HepG2 (cell line): Measurements from ENCODE around the gene TLL2. TPM values are rescaled to one million over a fixed set of nuclear protein-coding genes. Genes with fewer than 3 reads are reported as not detected.

Experiments
- AKNA ChIP-seq: sonication (generic); formaldehyde crosslinking; IDR thresholded peaks from 2 replicates; pipeline ENCODE4 v1.4.0; 2020; ENCODE audit warnings: missing genetic modification reagents, borderline replicate concordance
- CC2D1A ChIP-seq: sonication (generic); formaldehyde crosslinking; IDR thresholded peaks from 2 replicates; pipeline ENCODE4 v1.8.1; 2023; ENCODE audit warnings: mild to moderate bottlenecking, missing genetic modification reagents
- EP300 ChIP-seq, 3 experiments: sonication (generic) in 1 of 3; formaldehyde crosslinking in 1 of 3; IDR thresholded peaks; 2 replicates each; pipeline versions ENCODE4 v1.5.1 to v1.6.1; 2011 to 2020; ENCODE audit warnings: low read depth in 2 of 3, low read length in 2 of 3, borderline replicate concordance in 1 of 3, improper control_type of control experiment in 1 of 3, mild to moderate bottlenecking in 1 of 3, missing genetic modification reagents in 1 of 3, moderate library complexity in 1 of 3
- HNF4A ChIP-seq: sonication (generic); formaldehyde crosslinking; IDR thresholded peaks from 2 replicates; pipeline ENCODE4 v1.4.0; 2020; ENCODE audit warnings: missing genetic modification reagents
- HNRNPLL ChIP-seq: fragments of 200-400 bp; formaldehyde crosslinking; IDR thresholded peaks from 2 replicates; pipeline ENCODE4 v1.6.1; 2017; ENCODE audit warnings: mild to moderate bottlenecking, low read depth, low read length; ENCODE audit not compliant: poor library complexity, severe bottlenecking
- IRF1 ChIP-seq: sonication (generic); formaldehyde crosslinking; IDR thresholded peaks from 2 replicates; pipeline ENCODE4 v1.4.0; 2020; ENCODE audit warnings: low read depth, mild to moderate bottlenecking, missing genetic modification reagents
- KLF11 ChIP-seq: IDR thresholded peaks from 2 replicates; pipeline ENCODE4 v1.6.1; 2016; ENCODE audit warnings: missing compliant biosample characterization
- KMT2B ChIP-seq: IDR thresholded peaks from 2 replicates; pipeline ENCODE4 v1.6.1; 2016; ENCODE audit warnings: missing genetic modification reagents, missing compliant biosample characterization
- SP4 ChIP-seq: sonication (generic); formaldehyde crosslinking; IDR thresholded peaks from 2 replicates; pipeline ENCODE4 v1.8.1; 2023; ENCODE audit warnings: mild to moderate bottlenecking, missing genetic modification reagents
- TBP ChIP-seq: sonication (generic); formaldehyde crosslinking; IDR thresholded peaks from 2 replicates; pipeline ENCODE4 v1.5.0; 2020; ENCODE audit warnings: missing genetic modification reagents
- ZFP1 ChIP-seq: IDR thresholded peaks from 2 replicates; pipeline ENCODE4 v1.6.1; 2016
- ZNF136 ChIP-seq: sonication (generic); formaldehyde crosslinking; IDR thresholded peaks from 2 replicates; pipeline ENCODE4 v1.8.1; 2022; ENCODE audit warnings: low read depth, mild to moderate bottlenecking, moderate library complexity, missing genetic modification reagents
- ZNF549 ChIP-seq: sonication (generic); formaldehyde crosslinking; IDR thresholded peaks from 2 replicates; pipeline ENCODE4 v1.5.0; 2020; ENCODE audit warnings: missing genetic modification reagents
- ZNF574 ChIP-seq: sonication (generic); formaldehyde crosslinking; IDR thresholded peaks from 2 replicates; pipeline ENCODE4 v1.4.0; 2020; ENCODE audit warnings: missing genetic modification reagents
- ZNF747 ChIP-seq: sonication (generic); formaldehyde crosslinking; IDR thresholded peaks from 2 replicates; pipeline ENCODE4 v1.8.1; 2023; ENCODE audit warnings: missing genetic modification reagents, mild to moderate bottlenecking, borderline replicate concordance
- ZNF839 ChIP-seq: sonication (generic); formaldehyde crosslinking; IDR thresholded peaks from 2 replicates; pipeline ENCODE4 v1.4.0; 2020; ENCODE audit warnings: missing genetic modification reagents, mild to moderate bottlenecking, borderline replicate concordance
- ZNF879 ChIP-seq: sonication (generic); formaldehyde crosslinking; IDR thresholded peaks from 2 replicates; pipeline ENCODE4 v1.8.1; 2023; ENCODE audit warnings: missing genetic modification reagents
- ZSCAN21 ChIP-seq: sonication (generic); formaldehyde crosslinking; IDR thresholded peaks from 2 replicates; pipeline ENCODE4 v1.8.0; 2022; ENCODE audit warnings: mild to moderate bottlenecking, missing genetic modification reagents, moderate library complexity, borderline replicate concordance
- polyA plus RNA-seq, 8 experiments: library from polyadenylated mRNA; depleted of rRNA in 3 of 8; stranded (reverse) in 7 of 8; unstranded in 1 of 8; fragments of >200 nt; fragmentation: Illumina TruSeq in 4 of 8; extraction: Trizol in 4 of 8; gene quantifications; 2 replicates each; pipeline versions ENCODE4 v1.2.1 to v1.2.3, GENCODE V29; 2011 to 2016; ENCODE audit warnings: low read depth in 4 of 8, missing spikeins in 1 of 8, mixed read lengths in 1 of 8; ENCODE audit not compliant: insufficient read depth in 1 of 8
- total RNA-seq, 5 experiments: library from RNA; depleted of rRNA; stranded (reverse); fragments of >200 nt; fragmentation: Illumina TruSeq; extraction: Trizol; gene quantifications; 2 replicates each; pipeline ENCODE4 v1.2.3, GENCODE V29; 2016; ENCODE audit warnings: low read depth in 1 of 5
- TF ChIP-seq, protein P1 (sequence below): sonication (generic); formaldehyde crosslinking; IDR thresholded peaks from 2 replicates; pipeline ENCODE4 v1.4.0; 2020; ENCODE audit warnings: missing genetic modification reagents

The TLL2 gene
- total and polyA plus RNA-seq, 2 of the 13 experiments (the other 11 are each of a cell fraction or from before 2014, with no cell fraction given), result 0.09 TPM; not detected in 1

DNA sequence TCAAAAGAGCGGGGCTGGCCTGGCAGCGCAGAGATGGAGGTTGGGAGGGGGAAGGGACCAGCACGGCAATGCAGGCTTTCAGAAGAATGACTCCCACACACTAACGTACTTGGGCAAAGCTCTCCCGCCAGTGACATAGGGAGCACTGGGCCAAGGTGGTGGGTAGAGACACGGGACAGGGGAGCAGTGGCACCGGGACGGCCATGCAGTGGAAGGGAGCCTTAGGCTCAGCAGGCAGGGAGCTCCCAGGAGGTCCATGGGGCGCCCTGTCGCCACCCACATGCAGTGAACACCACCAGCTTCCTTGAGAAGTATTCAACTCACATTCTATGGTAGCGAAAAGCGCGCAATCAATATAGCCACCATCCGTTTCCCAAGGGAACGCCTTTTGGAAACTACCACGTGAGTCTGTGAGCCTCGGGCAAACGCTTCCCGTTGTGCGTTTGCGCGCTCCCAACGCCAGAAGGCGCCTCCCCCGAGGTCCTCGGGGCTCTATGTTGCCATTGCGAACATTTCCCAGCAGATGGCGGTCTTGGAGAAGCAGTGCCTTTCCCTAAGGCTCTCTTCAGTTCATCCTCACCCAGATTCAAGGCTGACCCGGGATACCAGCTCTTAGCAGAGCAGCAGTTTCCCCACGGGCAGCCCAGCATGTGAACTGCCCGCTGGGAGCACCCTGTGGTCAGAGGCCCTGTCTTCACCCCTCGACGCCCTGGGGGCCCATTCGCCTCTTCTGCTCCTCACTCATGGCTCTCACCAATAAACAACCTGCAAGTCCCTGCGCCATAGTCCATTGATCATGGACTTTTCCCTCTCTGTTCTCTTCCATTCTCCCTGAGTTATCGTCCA is 138.5 kb downstream of the TLL2 start (continued):
- TF ChIP-seq HNRNPLL, result peak; percentile 39
- peak; percentile 58; the same call in 1 of the 2 replicates for TF ChIP-seq ZNF574 (CRISPR knock-in tag)
- TF ChIP-seq AKNA (CRISPR knock-in tag), result no peak
- 0 out of 2 replicates have a peak, but pooled peaks have one; percentile 45 for TF ChIP-seq ZNF136 (CRISPR knock-in tag)
- no peak for TF ChIP-seq KLF11
- no peak for TF ChIP-seq ZNF747 (CRISPR knock-in tag)
- no peak for TF ChIP-seq HNF4A (CRISPR knock-in tag)
- TF ChIP-seq ZFP1, result no peak
- no peak for TF ChIP-seq CC2D1A (CRISPR knock-in tag)
- TF ChIP-seq ZNF549, result no peak
- TF ChIP-seq EP300 (IDR thresholded peaks at IDR 0.05; ENCODE audit: low read depth in 2 of 2, low read length in 2 of 2), result no peak
- no peak for TF ChIP-seq EP300 (CRISPR knock-in tag; IDR thresholded peaks at IDR 0.05; ENCODE audit: borderline replicate concordance)
- no peak for TF ChIP-seq IRF1 (CRISPR knock-in tag)
- no peak for TF ChIP-seq ZNF879 (CRISPR knock-in tag)
- no peak for TF ChIP-seq ZSCAN21 (CRISPR knock-in tag)
- TF ChIP-seq, protein P1, sequence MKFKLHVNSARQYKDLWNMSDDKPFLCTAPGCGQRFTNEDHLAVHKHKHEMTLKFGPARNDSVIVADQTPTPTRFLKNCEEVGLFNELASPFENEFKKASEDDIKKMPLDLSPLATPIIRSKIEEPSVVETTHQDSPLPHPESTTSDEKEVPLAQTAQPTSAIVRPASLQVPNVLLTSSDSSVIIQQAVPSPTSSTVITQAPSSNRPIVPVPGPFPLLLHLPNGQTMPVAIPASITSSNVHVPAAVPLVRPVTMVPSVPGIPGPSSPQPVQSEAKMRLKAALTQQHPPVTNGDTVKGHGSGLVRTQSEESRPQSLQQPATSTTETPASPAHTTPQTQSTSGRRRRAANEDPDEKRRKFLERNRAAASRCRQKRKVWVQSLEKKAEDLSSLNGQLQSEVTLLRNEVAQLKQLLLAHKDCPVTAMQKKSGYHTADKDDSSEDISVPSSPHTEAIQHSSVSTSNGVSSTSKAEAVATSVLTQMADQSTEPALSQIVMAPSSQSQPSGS (CRISPR knock-in tag), result no peak
- TF ChIP-seq KMT2B (CRISPR knock-in tag), result no peak
- peak; percentile 32; the same call in 1 of the 2 replicates for TF ChIP-seq SP4 (CRISPR knock-in tag)
- no peak for TF ChIP-seq TBP
- no peak for TF ChIP-seq ZNF839 (CRISPR knock-in tag)
